IMR-90 (cell line): ENCODE measurements around the gene NOL12. TPM values are rescaled to one million over a fixed set of nuclear protein-coding genes. Genes with fewer than 3 reads are reported as not detected.

ENCODE experiments used
- ATAC-seq: fragments of 200-7000 bp; cut with Tn5 transposase; 2 replicates; pipeline ENCODE4 v1.9.1; 2020; ENCODE audit warnings: low read depth, mild to moderate bottlenecking, moderate library complexity
- BruUV-seq: library from RNA; stranded (reverse); fragments of 400-500 nt; replicated peaks from 2 replicates; lab custom pipeline; 2021; lab: Mats Ljungman, UMichigan
- CTCF ChIA-PET: fragments of 300-600 bp; formaldehyde crosslinking; extraction: SDS; loops from one replicate; lab custom pipeline; 2021; ENCODE audit warnings: antibody characterized with exemption; lab: Yijun Ruan, JAX
- POLR2A ChIA-PET: fragments of 300-600 bp; sonication (Branson Sonifier 250); formaldehyde crosslinking; loops from one replicate; lab custom pipeline; 2022; ENCODE audit warnings: antibody characterized with exemption; ENCODE audit not compliant: unreplicated experiment; lab: Charles Lee
- DNase-seq: peaks from one replicate; pipeline ENCODE4 v3.0.0; 2013
- H2AFZ ChIP-seq: replicated peaks from 2 replicates; pipeline ENCODE3; 2013; ENCODE audit warnings: low read length, mild to moderate bottlenecking; ENCODE audit not compliant: poor library complexity
- H2AK5ac ChIP-seq: 2 replicates; pipeline ENCODE4 v1.6.1; 2013; ENCODE audit warnings: low read depth, low read length, inconsistent platforms
- H2AK9ac ChIP-seq: replicated peaks from 2 replicates; pipeline ENCODE3; 2013; ENCODE audit warnings: mild to moderate bottlenecking, low read depth, low read length, moderate library complexity; ENCODE audit not compliant: poor library complexity
- H2BK120ac ChIP-seq: 2 replicates; pipeline ENCODE4 v1.6.1; 2013; ENCODE audit warnings: low read depth, low read length, inconsistent platforms
- H2BK15ac ChIP-seq: 3 replicates; pipeline ENCODE4 v1.6.1; 2013; ENCODE audit warnings: low read depth, low read length, inconsistent platforms
- H2BK20ac ChIP-seq: 2 replicates; pipeline ENCODE4 v1.6.1; 2013; ENCODE audit warnings: low read depth, mild to moderate bottlenecking, inconsistent platforms, low read length, moderate library complexity
- H2BK5ac ChIP-seq: 2 replicates; pipeline ENCODE4 v1.6.1; 2013; ENCODE audit warnings: mild to moderate bottlenecking, low read depth, low read length, inconsistent platforms; ENCODE audit not compliant: poor library complexity, severe bottlenecking
- H3K14ac ChIP-seq: replicated peaks from 2 replicates; pipeline ENCODE4 v1.6.1; 2013; ENCODE audit warnings: low read depth, low read length, inconsistent platforms
- H3K18ac ChIP-seq: 2 replicates; pipeline ENCODE4 v1.6.1; 2013; ENCODE audit warnings: low read depth, low read length, control low read depth
- H3K23ac ChIP-seq: 2 replicates; pipeline ENCODE4 v1.6.1; 2013; ENCODE audit warnings: low read depth, low read length, inconsistent platforms
- H3K27ac ChIP-seq: 2 replicates; pipeline ENCODE4 v1.5.1; 2013; ENCODE audit warnings: mild to moderate bottlenecking, control low read depth, low read length; ENCODE audit not compliant: insufficient read depth
- H3K27me3 ChIP-seq: 2 replicates; pipeline ENCODE4 v1.6.1; 2013; ENCODE audit warnings: low read length; ENCODE audit not compliant: control insufficient read depth, insufficient read depth
- H3K36me3 ChIP-seq: 2 replicates; pipeline ENCODE4 v1.6.1; 2013; ENCODE audit warnings: low read length, mixed read lengths; ENCODE audit not compliant: control insufficient read depth, insufficient read depth
- H3K4ac ChIP-seq: 2 replicates; pipeline ENCODE4 v1.6.1; 2013; ENCODE audit warnings: low read depth, low read length, inconsistent platforms
- H3K4me1 ChIP-seq: 2 replicates; pipeline ENCODE4 v1.6.1; 2013; ENCODE audit warnings: low read length, mixed read lengths; ENCODE audit not compliant: control insufficient read depth, insufficient read depth
- H3K4me2 ChIP-seq: 2 replicates; pipeline ENCODE4 v1.6.1; 2013; ENCODE audit warnings: low read depth, mild to moderate bottlenecking, control low read depth, low read length, moderate library complexity
- H3K4me3 ChIP-seq: 2 replicates; pipeline ENCODE4 v1.5.1; 2013; ENCODE audit warnings: low read depth, mild to moderate bottlenecking, control low read depth, low read length, moderate library complexity; ENCODE audit not compliant: insufficient read depth
- H3K56ac ChIP-seq: 2 replicates; pipeline ENCODE4 v1.6.1; 2013; ENCODE audit warnings: low read length, inconsistent platforms; ENCODE audit not compliant: insufficient read depth; ENCODE audit errors: extremely low read depth
- H3K79me1 ChIP-seq, 2 experiments: 2 replicates each; pipeline ENCODE4 v1.6.1; 2013; ENCODE audit warnings: low read length in 2 of 2, inconsistent platforms in 1 of 2, low read depth in 1 of 2
- H3K9ac ChIP-seq: 2 replicates; pipeline ENCODE4 v1.6.1; 2013; ENCODE audit warnings: low read depth, low read length, control low read depth
- H3K9me1 ChIP-seq: 2 replicates; pipeline ENCODE4 v1.6.1; 2013; ENCODE audit warnings: low read length, inconsistent platforms; ENCODE audit not compliant: insufficient read depth
- H3K9me3 ChIP-seq: 2 replicates; pipeline ENCODE4 v1.6.1; 2013; ENCODE audit warnings: low read length; ENCODE audit not compliant: control insufficient read depth, insufficient read depth
- H4K20me1 ChIP-seq: 2 replicates; pipeline ENCODE4 v1.6.1; 2013; ENCODE audit warnings: low read length, inconsistent platforms; ENCODE audit not compliant: insufficient read depth
- H4K5ac ChIP-seq: 2 replicates; pipeline ENCODE4 v1.6.1; 2013; ENCODE audit warnings: mild to moderate bottlenecking, low read depth, low read length, control low read depth
- H4K8ac ChIP-seq, 2 experiments: 2 replicates each; pipeline ENCODE4 v1.6.1; 2013; ENCODE audit warnings: low read depth in 2 of 2, low read length in 2 of 2, control low read depth in 1 of 2, inconsistent platforms in 1 of 2
- H4K91ac ChIP-seq: 2 replicates; pipeline ENCODE4 v1.6.1; 2013; ENCODE audit warnings: low read depth, low read length, inconsistent platforms; ENCODE audit not compliant: insufficient read depth
- CHD1 ChIP-seq: IDR thresholded peaks from 2 replicates; pipeline ENCODE4 v1.6.1; 2012; ENCODE audit warnings: low read depth, low read length, improper control_type of control experiment
- MAZ ChIP-seq: IDR thresholded peaks from 2 replicates; pipeline ENCODE4 v1.6.1; 2012; ENCODE audit warnings: low read depth, mild to moderate bottlenecking, low read length, improper control_type of control experiment, moderate library complexity, borderline replicate concordance
- SMC3 ChIP-seq: fragments of 150-350 bp; IDR thresholded peaks from 2 replicates; pipeline ENCODE4 v1.6.1; 2016; ENCODE audit warnings: low read depth, mild to moderate bottlenecking, antibody characterized with exemption, low read length, moderate library complexity
- USF2 ChIP-seq: fragments of 150-350 bp; IDR thresholded peaks from 2 replicates; pipeline ENCODE4 v1.6.1; 2017; ENCODE audit warnings: mild to moderate bottlenecking, antibody characterized with exemption, low read length, low read depth
- WGBS, 2 experiments: methylation state at CpG; one replicate each; pipeline versions ENCODE4 v1.1.5 to v1.1.7; 2013; ENCODE audit warnings: missing lambda C conversion rate in 2 of 2; ENCODE audit not compliant: insufficient read length in 1 of 2; ENCODE audit errors: extremely low coverage in 2 of 2; 5-methylcytosine and 5-hydroxymethylcytosine counted together
- dilution Hi-C: fragments of 300-500 bp; cut with HindIII; formaldehyde crosslinking; loops from one replicate; pipeline ENCODE4 v1.14.3; 2018; ENCODE audit warnings: low sequenced_read_pairs; ENCODE audit not compliant: unreplicated experiment
- in situ Hi-C: fragments of 300-500 bp; cut with MboI; formaldehyde crosslinking; loops from 3 replicates; pipeline ENCODE4 v1.14.3; 2019; ENCODE audit warnings: low sequenced_read_pairs, inconsistent platforms, mixed read lengths
- intact Hi-C: fragments of 100-400 bp; cut with micrococcal nuclease; formaldehyde crosslinking; loops from 2 replicates; pipeline ENCODE4 v1.10.0; 2022
- polyA plus RNA-seq, 3 experiments: library from polyadenylated mRNA; depleted of rRNA; stranded (reverse); fragments of >200 nt; gene quantifications; 2 replicates each; pipeline ENCODE4 v1.2.3, GENCODE V29; 2012; ENCODE audit warnings: low replicate concordance in 1 of 3
- total RNA-seq: library from RNA; depleted of rRNA; stranded (reverse); fragments of >200 nt; gene quantifications from 2 replicates; pipeline ENCODE4 v1.2.3, GENCODE V29; 2012

The NOL12 gene
- total and polyA plus RNA-seq, 2 of the 4 experiments (the other 2 are of a cell fraction): 16.0 to 25.6 TPM

- no peak for TF ChIP-seq SMC3
These were observed 47.6 kb upstream of the NOL12 start (continued) for GRCh38 chr22:37638391-37639069.

- Histone ChIP-seq H3K23ac (peak within 1 kb of the TSS; percentile 99), H3K9me1 (peaks cover 11% of the 10 kb centered on the region), H3K27ac (peak within 1 kb of the TSS; percentile 66), H2AK5ac (peak within 1 kb of the TSS; percentile 97), H3K4ac (peak within 1 kb of the TSS; percentile 95), H2BK15ac (peak within 1 kb of the TSS; percentile 4; the same call in 1 of the 3 replicates), H3K79me1 (peaks cover 0 to 79% of the 10 kb centered on the region in 2 experiments; a peak in 3 of 4 replicates), H4K20me1 (peaks cover 9% of the 10 kb centered on the region), H3K18ac (peak within 1 kb of the TSS; percentile 95), H3K56ac (no peak within 1 kb of the TSS), H3K4me2 (peak within 1 kb of the TSS; percentile 99), H4K5ac (peak within 1 kb of the TSS; percentile 81), H2BK5ac (peak within 1 kb of the TSS; percentile 75), H3K9me3 (no peaks in the 10 kb centered on the region), H3K14ac (peak within 1 kb of the TSS; percentile 90), H3K36me3 (peaks cover 12% of the 10 kb centered on the region; the same call in 1 of the 2 replicates), H3K4me1 (peaks cover 37% of the 10 kb centered on the region), H3K4me3 (peak within 1 kb of the TSS; percentile 95), H3K9ac (peak within 1 kb of the TSS; percentile 87), H3K27me3 (no peaks in the 10 kb centered on the region), H4K91ac (peak within 1 kb of the TSS; percentile 92), H2BK20ac (peak within 1 kb of the TSS; percentile 6; the same call in 1 of the 2 replicates), H2BK120ac (peak within 1 kb of the TSS; percentile 79), H2AK9ac (peak within 1 kb of the TSS; percentile 99), H2AFZ (peak within 1 kb of the TSS; percentile 81), H4K8ac (peak within 1 kb of the TSS; percentile 71 to 91; a peak in 3 of 4 replicates)
- dilution Hi-C loops: no loop called here
- WGBS, 2 experiments: 5% methylated on average over 27 of the region's 57 CpGs; no CpG with 5 or more reads in 1 of the 2 experiments
- peak; percentile 51; the same call in 1 of the 2 replicates for TF ChIP-seq MAZ
- no peak for TF ChIP-seq USF2
- no peak for TF ChIP-seq CHD1
- in situ Hi-C loops: no loop called here
- DNase-seq (no peak), ATAC-seq (peak; percentile 61)
- BruUV-seq: no TSS peak
- CTCF ChIA-PET: no interaction called here
- POLR2A ChIA-PET: interaction anchor here (0.7 to 1.4 kb wide), 2 partner anchors 38 to 42 kb away, joined by 6 to 15 read pairs; no protein-coding TSS in a partner anchor
- intact Hi-C loops: no loop called here
These were observed 46.9 kb upstream of the NOL12 start, which contains the start of gene SH3BP1 for GRCh38 chr22:37639070-37639760. TSS of gene SH3BP1 (plus strand) at chr22:37639669. CDS start at chr22:37639788, 119 bp downstream.
